GOT3 (cell line): ENCODE data around the gene CEND1.

Experiments
- DNase-seq: peaks from one replicate; lab custom pipeline; 2025; ENCODE audit warnings: mixed read lengths; lab: John Stamatoyannopoulos, UW

The CEND1 gene

DNA sequence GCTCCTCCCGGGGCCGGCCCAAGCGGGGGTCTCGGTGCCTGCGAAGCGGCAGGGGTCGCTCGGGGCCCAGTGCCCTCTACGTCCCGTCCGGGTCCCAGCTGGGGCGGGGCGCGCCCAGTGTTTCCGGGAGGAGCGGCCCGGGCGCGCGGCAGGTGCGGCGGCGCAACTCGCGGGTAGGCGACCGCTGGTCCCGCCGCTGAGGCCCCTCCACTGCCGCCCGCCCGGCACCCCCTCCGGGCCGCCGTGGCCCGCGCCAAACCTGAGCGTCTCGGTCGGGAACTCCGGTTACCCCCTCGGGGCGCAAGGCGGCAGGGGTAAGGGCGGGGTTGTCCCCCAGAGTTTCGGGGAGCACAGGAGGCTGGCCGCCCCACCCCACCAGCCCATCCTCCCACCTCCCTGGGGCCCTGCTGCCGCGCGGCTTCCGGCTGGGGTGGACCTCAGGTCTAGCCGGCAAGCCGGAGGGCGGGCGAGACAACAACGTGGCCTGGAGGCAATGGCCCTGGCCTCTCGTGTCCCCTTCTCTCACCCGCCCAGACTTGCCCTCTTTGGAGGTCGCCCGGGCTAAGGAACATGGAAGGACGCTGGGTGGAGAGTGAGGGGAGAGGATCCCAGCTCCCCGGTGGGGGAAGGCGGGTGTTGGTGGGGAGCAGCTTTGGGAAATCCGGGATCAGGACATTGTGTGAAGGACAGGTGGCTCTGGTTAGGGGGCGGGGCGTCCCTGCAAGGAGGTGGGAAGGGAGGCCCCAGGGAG is 37.4 kb upstream of the CEND1 start:
- DNase-seq: no peak

DNA sequence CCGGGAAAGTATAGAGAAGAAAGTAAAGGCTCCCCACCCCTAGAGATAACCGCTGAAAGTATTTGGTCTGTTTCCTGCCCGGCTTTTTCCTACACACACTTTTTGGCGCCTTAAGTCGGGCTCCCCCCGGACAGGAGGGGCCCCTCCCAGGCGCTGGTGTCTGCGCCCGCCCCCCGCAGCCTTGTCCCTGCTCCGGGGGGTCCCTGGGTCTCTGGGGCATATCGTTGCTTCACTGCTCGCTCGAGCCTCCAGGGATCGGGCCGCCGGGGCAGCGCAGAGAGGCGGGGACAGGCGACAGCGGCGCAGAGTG is 36.9 kb upstream of the CEND1 start:
- DNase-seq: no peak

GRCh38 chr11:826227-826621 is 36.3 kb upstream of the CEND1 start:
- no peak for DNase-seq

- no peak for DNase-seq
Observed at GRCh38 chr11:825366-826226, 35.7 kb upstream of the CEND1 start.

GRCh38 chr11:824942-825341 is 35.1 kb upstream of the CEND1 start:
- no peak for DNase-seq

DNA sequence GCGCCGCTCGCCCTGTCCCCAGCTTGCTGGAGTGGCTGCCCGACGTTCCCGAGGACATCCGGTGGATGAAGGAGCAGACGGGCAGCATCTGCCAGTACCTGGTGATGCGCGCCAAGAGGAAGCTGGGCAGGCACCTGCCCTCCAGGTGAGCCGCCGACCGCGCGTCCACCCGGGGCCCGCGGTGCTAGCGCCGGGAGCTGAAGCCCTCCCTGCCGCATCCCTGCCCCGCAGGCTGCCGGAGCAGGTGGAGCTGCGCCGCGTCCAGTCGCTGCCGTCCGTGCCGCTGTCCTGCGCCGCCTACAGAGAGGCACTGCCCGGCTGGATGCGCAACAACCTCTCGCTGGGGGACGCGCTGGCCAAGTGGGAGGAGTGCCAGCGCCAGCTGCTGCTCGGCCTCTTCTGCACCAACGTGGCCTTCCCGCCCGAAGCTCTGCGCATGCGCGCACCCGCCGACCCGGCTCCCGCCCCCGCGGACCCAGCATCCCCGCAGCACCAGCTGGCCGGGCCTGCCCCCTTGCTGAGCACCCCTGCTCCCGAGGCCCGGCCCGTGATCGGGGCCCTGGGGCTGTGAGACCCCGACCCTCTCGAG is 34.5 kb upstream of the CEND1 start:
- no peak for DNase-seq

GRCh38 chr11:823441-824291 is 33.8 kb upstream of the CEND1 start:
- no peak for DNase-seq

- no peak for DNase-seq
Observed at GRCh38 chr11:821512-822371, 31.9 kb upstream of the CEND1 start.

DNA sequence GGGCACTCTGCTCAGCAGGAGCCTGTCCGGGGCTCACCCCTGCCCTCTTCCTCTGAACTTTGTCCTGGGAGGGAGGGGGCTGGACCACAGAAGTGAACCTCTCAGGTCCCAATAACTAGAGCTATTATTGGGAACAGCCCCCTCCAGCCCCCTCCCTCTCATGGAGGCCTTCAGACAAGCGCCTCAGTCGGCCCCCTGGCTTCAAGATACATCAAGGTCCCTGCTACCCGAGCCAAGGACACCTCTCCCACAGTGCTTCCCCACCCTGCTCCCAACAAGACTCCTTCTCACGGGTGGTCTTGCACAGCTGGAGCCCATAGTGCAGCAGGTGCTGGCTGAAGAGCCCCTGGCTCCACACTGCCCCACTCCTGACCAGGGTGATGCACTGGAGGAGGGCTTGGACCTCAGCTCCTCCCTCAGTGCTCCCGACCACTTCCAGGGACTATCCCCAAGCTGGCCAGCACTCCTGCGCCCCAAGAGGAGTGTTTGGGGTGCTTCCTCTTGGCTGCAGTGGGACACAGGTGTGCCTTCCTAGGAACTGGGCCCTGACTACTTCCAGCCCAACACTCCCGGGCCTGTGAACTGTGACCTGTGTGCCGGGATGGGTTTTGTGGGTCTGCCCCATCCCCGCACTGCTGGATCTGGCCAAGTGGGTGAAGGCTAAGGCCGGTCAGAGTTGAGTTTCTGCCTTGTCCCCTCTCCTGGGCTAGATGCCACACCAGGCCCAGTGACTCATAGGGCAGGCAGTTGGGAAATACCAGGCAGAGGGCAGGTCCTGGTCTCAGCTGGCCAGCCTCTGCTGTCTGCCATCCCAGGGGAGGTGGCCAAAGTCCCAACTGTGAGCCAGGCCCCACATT is 31.0 kb upstream of the CEND1 start:
- DNase-seq: no peak

DNA sequence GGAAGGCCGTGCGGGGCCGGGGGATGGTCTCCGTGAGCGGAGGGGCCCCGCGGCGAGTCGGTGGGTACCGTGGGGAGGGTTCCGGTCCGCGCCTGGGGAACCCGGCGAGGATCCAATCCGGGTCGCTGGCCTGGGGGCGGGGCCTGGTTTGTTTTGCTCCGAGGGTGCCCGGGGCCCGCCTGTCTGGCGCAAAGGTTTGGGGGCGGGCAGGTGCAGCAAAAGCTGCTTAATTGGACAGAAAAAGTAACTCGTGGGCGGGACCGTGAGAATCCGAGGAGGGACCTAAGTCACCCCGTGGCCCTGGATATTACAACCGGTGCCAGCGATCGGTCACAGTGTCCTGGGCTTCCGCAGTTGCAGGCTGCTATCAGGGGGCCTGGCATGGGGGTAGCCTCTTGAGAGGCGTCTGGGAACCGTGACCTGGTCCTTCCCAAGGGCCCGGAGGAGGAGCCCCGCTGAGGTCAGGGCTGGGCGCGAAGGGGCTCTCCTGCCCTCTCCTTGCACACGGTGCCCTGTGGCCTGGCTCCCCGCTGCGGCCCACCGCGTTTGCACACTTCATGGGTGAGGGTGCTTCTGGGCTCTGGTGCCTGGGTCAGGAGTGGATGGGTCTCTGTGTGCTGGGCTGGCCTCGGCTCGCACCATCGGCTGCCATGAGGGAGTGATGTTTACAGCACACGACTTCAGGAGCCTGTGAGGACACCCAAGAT is 30.2 kb upstream of the CEND1 start:
- DNase-seq: no peak

GRCh38 chr11:819129-819931 is 29.4 kb upstream of the CEND1 start:
- DNase-seq: peak; percentile 47

- peak; percentile 12 for DNase-seq
Observed at GRCh38 chr11:818396-819128, 28.7 kb upstream of the CEND1 start, which contains the start of gene PNPLA2. PNPLA2 (plus strand) TSS chr11:818914; CDS start chr11:819719, 805 bp downstream.

GRCh38 chr11:816433-816779 is 26.5 kb upstream of the CEND1 start:
- DNase-seq: no peak

DNA sequence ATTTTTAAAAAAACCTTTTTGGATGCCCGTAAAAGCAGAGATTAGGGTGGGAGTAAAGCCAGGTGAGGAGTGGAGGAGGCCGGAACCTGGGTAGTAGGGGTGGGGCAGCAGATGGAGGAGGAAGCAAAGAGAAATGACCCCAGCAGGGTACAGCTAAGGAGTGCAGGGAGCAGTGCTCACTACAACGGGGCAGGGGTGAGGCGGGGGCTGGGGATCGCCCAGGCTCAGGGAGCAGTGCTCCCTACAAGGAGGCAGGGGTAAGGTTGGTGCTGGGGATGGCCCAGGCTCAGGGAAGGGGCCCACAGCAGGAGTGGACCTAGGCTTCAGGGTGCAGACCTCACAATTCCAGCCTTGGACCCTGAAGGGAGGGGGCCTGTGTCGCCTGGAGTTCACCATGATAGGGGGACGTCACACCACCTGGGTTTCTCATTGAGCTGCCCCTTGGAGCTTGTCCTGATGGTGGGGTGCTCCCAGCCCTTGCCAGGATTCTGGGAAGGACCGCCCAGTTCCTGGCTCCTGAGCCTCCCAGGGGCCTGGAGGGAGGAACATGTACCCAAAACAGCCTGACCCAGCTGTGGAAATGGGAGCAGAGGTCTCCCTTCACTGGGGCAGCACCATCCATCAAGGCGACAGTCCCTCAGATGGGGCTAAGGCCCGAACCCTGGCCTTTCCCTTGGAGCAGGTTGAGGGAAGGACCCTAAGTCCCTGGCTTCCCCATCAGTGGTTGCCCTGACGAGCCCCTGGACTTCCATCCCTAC is 26.0 kb upstream of the CEND1 start:
- DNase-seq: no peak

- no peak for DNase-seq
Observed at GRCh38 chr11:813456-814096, 23.7 kb upstream of the CEND1 start.

DNA sequence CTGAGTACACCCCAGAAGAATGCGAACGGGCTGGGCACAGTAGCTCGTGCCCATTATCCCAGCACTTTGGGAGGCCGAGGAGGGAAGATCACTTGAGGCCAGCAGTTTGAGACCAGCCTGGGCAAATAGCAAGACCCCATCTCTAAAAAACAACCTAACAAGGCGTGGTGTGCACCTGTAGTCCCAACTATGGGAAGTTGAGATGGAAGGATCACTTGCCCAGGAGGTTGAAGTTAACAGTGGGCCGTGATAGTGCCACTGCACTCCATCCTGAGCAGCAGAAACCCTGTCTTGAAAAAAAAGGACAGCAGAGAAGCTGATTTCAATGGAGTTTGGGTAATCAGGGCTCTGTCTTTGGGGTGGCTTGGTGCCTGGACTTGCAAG is 23.2 kb upstream of the CEND1 start:
- DNase-seq: no peak

DNA sequence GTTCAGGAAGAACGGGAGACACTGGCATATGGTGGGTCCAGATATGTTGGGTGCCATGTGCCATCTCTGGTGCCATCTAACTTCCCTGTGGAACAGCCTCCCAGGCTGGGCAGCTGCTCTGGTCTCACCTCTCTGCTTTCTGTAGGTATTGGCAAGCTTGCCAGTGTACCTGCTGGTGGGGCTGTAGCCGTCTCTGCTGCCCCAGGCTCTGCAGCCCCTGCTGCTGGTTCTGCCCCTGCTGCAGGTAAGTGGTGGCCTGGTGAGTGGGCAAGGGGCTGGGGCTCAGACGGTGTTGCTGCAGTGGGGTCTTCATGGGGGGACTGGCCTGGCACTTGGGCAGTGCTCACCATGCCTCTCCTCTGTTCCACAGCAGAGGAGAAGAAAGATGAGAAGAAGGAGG is 22.5 kb upstream of the CEND1 start:
- DNase-seq: no peak
